ENCODE results near the gene CDC25B.

GRCh38 chr20:3819411-3820047, 23.4 kb downstream of the CDC25B start:
- TF ChIP-seq, protein P1, sequence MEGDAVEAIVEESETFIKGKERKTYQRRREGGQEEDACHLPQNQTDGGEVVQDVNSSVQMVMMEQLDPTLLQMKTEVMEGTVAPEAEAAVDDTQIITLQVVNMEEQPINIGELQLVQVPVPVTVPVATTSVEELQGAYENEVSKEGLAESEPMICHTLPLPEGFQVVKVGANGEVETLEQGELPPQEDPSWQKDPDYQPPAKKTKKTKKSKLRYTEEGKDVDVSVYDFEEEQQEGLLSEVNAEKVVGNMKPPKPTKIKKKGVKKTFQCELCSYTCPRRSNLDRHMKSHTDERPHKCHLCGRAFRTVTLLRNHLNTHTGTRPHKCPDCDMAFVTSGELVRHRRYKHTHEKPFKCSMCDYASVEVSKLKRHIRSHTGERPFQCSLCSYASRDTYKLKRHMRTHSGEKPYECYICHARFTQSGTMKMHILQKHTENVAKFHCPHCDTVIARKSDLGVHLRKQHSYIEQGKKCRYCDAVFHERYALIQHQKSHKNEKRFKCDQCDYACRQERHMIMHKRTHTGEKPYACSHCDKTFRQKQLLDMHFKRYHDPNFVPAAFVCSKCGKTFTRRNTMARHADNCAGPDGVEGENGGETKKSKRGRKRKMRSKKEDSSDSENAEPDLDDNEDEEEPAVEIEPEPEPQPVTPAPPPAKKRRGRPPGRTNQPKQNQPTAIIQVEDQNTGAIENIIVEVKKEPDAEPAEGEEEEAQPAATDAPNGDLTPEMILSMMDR (optimal IDR thresholded peaks at IDR 0.05 in 1 of 3, IDR thresholded peaks at IDR 0.05 in 1 of 3, conservative IDR thresholded peaks at IDR 0.05 in 1 of 3; ENCODE audit: extremely low read depth in 1 of 3, insufficient read depth in 2 of 3, low read length in 3 of 3), result no peak
- no peak for TF ChIP-seq EZH2 (IDR thresholded peaks at IDR 0.05; ENCODE audit: low read length)

All from keratinocyte (primary cell).